ENCODE data around the gene POMGNT2.

POMGNT2 gene

DNA sequence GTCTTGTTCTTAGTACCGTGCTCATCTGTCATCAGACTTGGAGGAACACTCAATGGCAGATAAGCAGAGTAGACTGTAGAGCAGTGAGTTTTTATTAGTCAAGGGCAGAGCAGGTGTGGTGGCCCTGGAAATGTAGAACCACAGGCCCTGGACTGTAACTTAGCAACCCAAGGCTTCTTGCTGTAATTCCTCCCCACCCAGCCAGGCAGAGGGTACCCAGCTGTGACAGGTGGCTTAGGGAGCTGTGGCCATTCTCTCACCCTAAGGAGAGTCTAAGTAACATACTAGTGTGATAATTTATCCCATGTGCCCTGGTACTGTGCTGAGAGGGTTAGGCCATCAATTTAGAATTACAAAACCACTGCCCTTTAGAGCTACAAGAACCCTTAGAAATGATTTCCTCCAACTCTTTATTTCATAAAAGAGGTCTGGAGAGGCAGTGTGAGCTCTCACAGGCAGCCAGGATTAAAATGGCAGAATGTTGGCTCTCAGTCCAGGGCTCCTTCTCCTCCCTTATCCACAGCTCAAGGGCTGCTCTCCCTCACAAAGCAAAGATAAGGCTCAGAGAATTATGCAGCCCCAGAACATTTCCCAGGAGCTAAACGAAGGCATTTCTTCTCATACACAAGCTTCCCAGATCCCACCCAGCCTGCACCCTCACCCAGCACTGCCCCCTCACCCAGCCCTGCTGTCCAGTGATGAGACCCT lies 3.0 kb downstream of the POMGNT2 start:
- no peak for DNase-seq

GRCh38 chr3:43098761-43099160 lies 7.1 kb downstream of the POMGNT2 start:
- no peak for DNase-seq

DNA sequence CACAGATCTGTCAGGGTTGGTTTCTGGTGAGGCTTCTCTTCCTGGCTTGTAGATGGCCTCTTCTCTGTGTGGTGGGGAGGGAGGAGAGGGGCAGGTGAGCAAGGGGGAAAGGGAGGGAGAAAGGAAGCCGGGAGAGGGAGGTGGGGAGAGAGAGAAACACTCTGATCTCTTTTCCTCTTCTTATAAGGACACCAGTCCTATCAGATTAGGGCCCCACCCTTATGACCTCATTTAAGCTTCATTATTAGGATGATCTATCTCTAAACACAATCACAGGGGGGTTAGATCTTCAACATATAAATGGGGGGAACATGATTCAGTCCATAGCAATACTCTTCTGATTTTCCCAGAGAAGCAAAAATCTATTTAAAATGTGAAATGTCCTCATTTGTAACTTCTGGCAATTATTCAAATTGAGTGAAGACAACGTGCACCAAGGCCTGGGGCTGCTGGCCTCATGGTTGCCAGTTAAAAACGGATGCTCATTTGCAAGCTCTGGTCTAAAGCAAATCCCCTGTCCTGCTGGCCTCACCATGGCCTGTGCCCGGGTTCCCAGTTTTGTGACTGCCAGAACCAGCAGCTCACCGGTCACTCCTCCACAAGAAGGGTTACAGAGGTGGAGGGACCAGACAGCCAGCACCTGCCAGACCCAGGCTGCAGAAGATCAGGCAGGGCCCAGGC lies 8.3 kb downstream of the POMGNT2 start:
- DNase-seq = no peak

- DNase-seq = no peak
Measured at GRCh38 chr3:43096761-43097160, 9.1 kb downstream of the POMGNT2 start.

- DNase-seq = no peak
Measured at GRCh38 chr3:43095370-43095769, 10.5 kb downstream of the POMGNT2 start.

GRCh38 chr3:43094851-43095250 lies 11.0 kb downstream of the POMGNT2 start:
- no peak for DNase-seq

DNA sequence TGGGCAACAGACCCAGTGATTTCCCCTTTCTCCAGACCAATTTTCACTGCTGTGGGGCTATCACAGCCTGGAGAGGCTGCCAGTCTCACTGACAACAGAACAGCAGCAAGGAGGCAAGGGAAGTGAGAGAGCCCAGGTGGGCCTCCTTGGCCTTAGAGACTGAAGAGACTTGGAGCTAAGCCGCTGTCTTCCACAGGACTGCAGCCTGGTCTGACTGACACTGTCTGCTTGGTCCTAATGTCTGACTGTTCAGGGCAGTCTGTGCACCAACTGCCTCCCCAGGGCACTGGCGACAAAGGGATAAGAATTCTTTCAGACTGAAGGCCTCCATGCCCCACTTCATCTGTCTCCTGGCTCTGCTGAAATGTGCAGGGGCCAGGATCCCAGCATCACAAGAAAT lies 11.5 kb downstream of the POMGNT2 start:
- no peak for DNase-seq

DNA sequence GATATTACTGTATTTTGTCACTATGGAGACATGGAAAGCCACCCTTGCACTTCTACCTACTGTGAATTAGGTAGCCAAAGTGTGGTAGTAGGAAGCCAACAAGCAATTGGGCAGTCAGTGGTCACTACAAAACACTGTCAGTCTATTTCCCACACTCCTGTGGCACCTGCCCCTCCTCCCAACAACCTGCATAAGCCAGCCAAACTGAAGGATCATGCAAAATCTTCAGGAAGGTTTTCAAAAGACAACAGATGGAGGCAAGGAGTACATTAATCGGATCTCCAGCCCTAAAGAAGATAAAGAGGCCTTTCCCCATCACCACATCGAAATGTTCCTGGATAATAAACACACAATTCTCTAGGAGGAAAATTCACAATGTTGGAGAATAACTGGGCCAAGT lies 11.9 kb downstream of the POMGNT2 start:
- DNase-seq = no peak

GRCh38 chr3:43093006-43093405 lies 12.9 kb downstream of the POMGNT2 start:
- DNase-seq = no peak

DNA sequence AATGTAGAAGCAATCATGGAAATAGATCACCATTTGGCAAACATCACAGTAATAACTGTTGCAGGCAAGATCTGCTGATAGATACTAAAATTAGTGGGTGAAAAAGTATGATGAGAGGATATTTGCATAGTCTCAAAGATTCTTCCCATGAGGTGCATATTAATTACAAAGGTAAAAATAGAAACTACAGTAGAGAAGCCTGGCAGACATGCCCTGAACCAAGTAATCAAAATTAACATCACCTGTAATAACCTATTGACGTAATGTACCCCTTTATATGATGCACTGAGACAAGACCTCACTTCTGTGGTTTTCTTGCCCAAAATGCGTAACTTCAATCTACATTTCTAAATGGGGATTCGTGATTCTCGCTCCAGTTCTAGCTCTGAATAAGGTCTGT lies 14.4 kb downstream of the POMGNT2 start:
- DNase-seq = no peak

DNA sequence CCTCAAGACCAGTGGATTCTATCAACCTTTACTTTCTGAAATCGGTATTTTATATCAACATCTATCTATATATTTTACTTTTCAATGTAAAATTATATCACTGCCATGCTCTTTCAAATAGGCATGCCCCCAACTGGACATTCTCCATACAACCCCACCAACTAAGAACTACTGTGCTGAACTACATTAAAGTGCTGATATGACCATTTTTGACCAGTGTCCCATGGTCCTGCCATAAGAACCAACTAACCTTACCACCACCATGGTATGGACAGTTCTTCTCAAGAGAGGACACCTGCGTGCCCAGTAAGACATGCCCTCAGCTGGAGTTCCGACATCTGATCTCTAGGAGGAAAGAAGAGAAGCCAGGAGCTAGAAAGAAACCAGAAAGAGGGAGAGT lies 15.6 kb downstream of the POMGNT2 start:
- DNase-seq = no peak

DNA sequence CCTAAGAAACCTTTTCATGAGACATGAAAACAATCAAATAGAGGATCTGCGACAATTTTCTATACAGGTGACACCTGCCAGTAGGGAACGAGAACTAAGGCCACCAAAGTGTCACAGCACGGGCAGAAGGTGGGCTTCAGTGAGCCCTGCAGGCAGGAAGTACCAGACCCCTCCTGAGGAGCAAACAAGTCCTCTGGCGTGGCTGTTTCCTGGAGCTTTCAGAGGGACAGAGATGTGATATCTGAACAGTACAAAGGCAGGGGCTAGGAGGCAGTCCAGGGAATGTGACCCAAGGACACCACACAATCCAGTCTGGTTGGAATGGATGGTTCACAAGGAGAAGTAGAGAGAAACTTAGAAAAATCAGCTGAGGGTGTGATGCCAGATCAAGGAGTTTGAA lies 16.8 kb downstream of the POMGNT2 start:
- no peak for DNase-seq

- DNase-seq = no peak
Measured at GRCh38 chr3:43087249-43087776, 18.6 kb downstream of the POMGNT2 start.

GRCh38 chr3:43086460-43087165 lies 19.3 kb downstream of the POMGNT2 start:
- no peak for DNase-seq

GRCh38 chr3:43082457-43082856 lies 23.4 kb downstream of the POMGNT2 start:
- DNase-seq = no peak

GRCh38 chr3:43081796-43082195 lies 24.1 kb downstream of the POMGNT2 start:
- no peak for DNase-seq

- DNase-seq = no peak
Measured at GRCh38 chr3:43080726-43081568, 24.9 kb downstream of the POMGNT2 start.

GRCh38 chr3:43079536-43080332 lies 26.1 kb downstream of the POMGNT2 start:
- DNase-seq = no peak

- DNase-seq = no peak
Measured at GRCh38 chr3:43077707-43078106, 28.2 kb downstream of the POMGNT2 start.

GRCh38 chr3:43077261-43077660 lies 28.6 kb downstream of the POMGNT2 start:
- DNase-seq = no peak

DNA sequence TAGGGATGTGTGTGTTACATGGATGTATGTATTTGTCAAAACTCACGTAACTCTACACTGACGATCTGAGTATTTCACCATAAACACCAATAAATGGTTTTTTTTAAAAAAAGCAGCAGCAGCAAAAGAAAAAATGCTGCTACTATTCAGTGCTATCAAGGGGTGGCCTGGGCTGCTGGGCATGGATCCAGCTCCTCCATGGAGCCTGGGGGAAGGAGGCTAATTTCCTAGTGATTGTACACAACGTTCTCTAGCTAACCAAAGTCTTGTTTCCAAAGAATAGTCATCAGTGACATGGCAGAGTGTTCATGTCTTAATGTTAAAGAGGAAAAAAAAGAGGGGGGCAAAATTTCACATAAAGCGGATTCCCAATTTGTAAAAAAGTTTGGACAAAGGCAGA lies 29.0 kb downstream of the POMGNT2 start:
- DNase-seq = no peak

Data from activated CD4-positive, alpha-beta T cell treated with anti-CD3 and anti-CD28 coated beads, Interleukin-2, amount 50 U/mL, for 16 hours (primary cell).